H1 (cell line): Measurements from ENCODE around the gene ARMH3.

ENCODE experiments used
- CHD1 ChIP-seq: IDR thresholded peaks from 2 replicates; pipeline ENCODE4 v1.6.1; 2012; ENCODE audit warnings: low read depth, low read length, improper control_type of control experiment
- JUND ChIP-seq: IDR thresholded peaks from 2 replicates; pipeline ENCODE4 v1.6.1; 2011; ENCODE audit warnings: mild to moderate bottlenecking, improper control_type of control experiment, low read length
- POLR2AphosphoS5 ChIP-seq: IDR thresholded peaks from 2 replicates; pipeline ENCODE4 v1.6.1; 2011; ENCODE audit warnings: low read depth, low read length
- TAF1 ChIP-seq: IDR thresholded peaks from 2 replicates; pipeline ENCODE4 v1.6.1; 2011; ENCODE audit warnings: mild to moderate bottlenecking, low read depth, low read length
- YY1 ChIP-seq: IDR thresholded peaks from 2 replicates; pipeline ENCODE4 v1.6.1; 2011; ENCODE audit warnings: low read depth, mild to moderate bottlenecking, low read length

DNA sequence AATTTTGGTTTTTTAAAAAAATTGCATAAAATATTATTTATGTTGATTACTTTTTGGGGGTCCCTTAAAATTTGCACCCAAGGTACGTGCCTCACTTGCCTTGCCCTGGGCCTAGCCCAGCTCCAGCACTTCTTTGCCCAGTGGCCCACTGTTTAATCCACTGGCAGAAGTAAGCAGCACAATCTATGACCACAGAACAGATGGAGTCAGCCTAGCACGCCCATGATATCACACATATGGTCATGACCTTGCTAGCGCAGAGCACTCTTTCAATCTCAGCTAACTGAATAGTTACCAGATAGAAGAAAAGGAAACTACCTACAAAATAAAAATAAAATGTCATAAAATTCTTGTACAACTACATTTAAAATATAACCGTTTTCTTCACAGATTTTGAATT is 243.4 kb downstream of the ARMH3 start:
- TF ChIP-seq TAF1: no peak
- no peak for TF ChIP-seq YY1
- TF ChIP-seq POLR2AphosphoS5: no peak
- no peak for TF ChIP-seq JUND
- no peak for TF ChIP-seq CHD1
